Endothelial cell of umbilical vein (primary cell): ENCODE data around the gene MAP1B. TPM values are rescaled to one million over a fixed set of nuclear protein-coding genes. Genes with fewer than 3 reads are reported as not detected.

Experiments used
- BruUV-seq: library from RNA; stranded (reverse); fragments of 400-500 nt; replicated peaks from 2 replicates; lab custom pipeline; 2021; lab: Mats Ljungman, UMichigan
- CTCF ChIA-PET: fragments of 300-600, 350-600 bp; sonication (Branson Sonifier 250); formaldehyde crosslinking; loops from one replicate; lab custom pipeline; 2021; ENCODE audit warnings: antibody characterized with exemption, inconsistent platforms; lab: Charles Lee
- POLR2A ChIA-PET: fragments of 300-600, 350-600 bp; sonication (Branson Sonifier 250); formaldehyde crosslinking; loops from one replicate; lab custom pipeline; 2021; ENCODE audit warnings: antibody characterized with exemption, inconsistent platforms; lab: Charles Lee
- DNase-seq: peaks from one replicate; pipeline ENCODE4 v3.0.0-alpha.2; 2011; ENCODE audit warnings: low read depth, low spot score
- FAIRE-seq: peaks from 2 replicates; lab custom pipeline; 2011; peaks lifted over from hg19 to GRCh38; lab: Jason Lieb, UNC
- H2AFZ ChIP-seq: 2 replicates; pipeline ENCODE4 v1.6.0; 2012; ENCODE audit warnings: low read depth, low read length, control low read depth, inconsistent platforms
- H3K27ac ChIP-seq: 2 replicates; pipeline ENCODE4 v1.5.1; 2011; ENCODE audit warnings: low read depth, mild to moderate bottlenecking, control low read depth, low read length, moderate library complexity; ENCODE audit not compliant: insufficient read depth
- H3K27me3 ChIP-seq, 2 experiments: 2 replicates each; pipeline versions ENCODE4 v1.6.0 to v1.6.1; 2011; ENCODE audit warnings: low read length in 2 of 2, mixed read lengths in 1 of 2; ENCODE audit not compliant: control insufficient read depth in 2 of 2, insufficient read depth in 2 of 2
- H3K36me3 ChIP-seq, 2 experiments: 2 replicates in 1 of 2; 3 replicates in 1 of 2; pipeline ENCODE4 v1.5.1; 2011; ENCODE audit warnings: low read length in 2 of 2, mild to moderate bottlenecking in 1 of 2, moderate library complexity in 1 of 2; ENCODE audit not compliant: control insufficient read depth in 2 of 2, insufficient read depth in 2 of 2; ENCODE audit errors: extremely low read depth in 1 of 2
- H3K4me1 ChIP-seq: 3 replicates; pipeline ENCODE4 v1.5.1; 2011; ENCODE audit warnings: mild to moderate bottlenecking, low read length; ENCODE audit not compliant: control insufficient read depth, insufficient read depth; ENCODE audit errors: extremely low read depth
- H3K4me2 ChIP-seq: 2 replicates; pipeline ENCODE4 v1.6.1; 2011; ENCODE audit warnings: low read length, control low read depth, mixed read lengths; ENCODE audit not compliant: insufficient read depth
- H3K4me3 ChIP-seq, 3 experiments: fragments of 200-600 bp in 1 of 3; sonication (generic), shearing (Covaris generic) in 1 of 3; replicated peaks in 1 of 3; 2 replicates each; pipeline ENCODE4 v1.5.1; 2011 to 2016; ENCODE audit warnings: control low read depth in 3 of 3, low read length in 3 of 3, mild to moderate bottlenecking in 2 of 3, inconsistent platforms in 1 of 3, low read depth in 1 of 3, moderate library complexity in 1 of 3; ENCODE audit not compliant: insufficient read depth in 1 of 3
- H3K79me2 ChIP-seq: 2 replicates; pipeline ENCODE4 v1.6.0; 2012; ENCODE audit warnings: low read length, inconsistent platforms; ENCODE audit not compliant: control insufficient read depth, insufficient read depth
- H3K9ac ChIP-seq: replicated peaks from 2 replicates; pipeline ENCODE3; 2011; ENCODE audit warnings: low read length, control low read depth; ENCODE audit not compliant: insufficient read depth; ENCODE audit errors: extremely low read depth
- H3K9me1 ChIP-seq: replicated peaks from 3 replicates; pipeline ENCODE4 v1.6.0; 2011; ENCODE audit warnings: mild to moderate bottlenecking, low read length; ENCODE audit not compliant: control insufficient read depth, insufficient read depth; ENCODE audit errors: extremely low read depth
- H3K9me3 ChIP-seq: replicated peaks from 2 replicates; pipeline ENCODE4 v1.5.1; 2012; ENCODE audit warnings: low read length, inconsistent platforms; ENCODE audit not compliant: control insufficient read depth, insufficient read depth
- H4K20me1 ChIP-seq: replicated peaks from 2 replicates; pipeline ENCODE3; 2011; ENCODE audit warnings: mild to moderate bottlenecking, low read length; ENCODE audit not compliant: control insufficient read depth, insufficient read depth; ENCODE audit errors: extremely low read depth
- CTCF ChIP-seq, 2 donors: IDR thresholded peaks; 1 replicate in 1 of 2; 2 replicates in 1 of 2; pipeline ENCODE4 v1.5.1; 2011; ENCODE audit warnings: low read length in 2 of 2, mild to moderate bottlenecking in 2 of 2, moderate library complexity in 2 of 2, control low read depth in 1 of 2, inconsistent platforms in 1 of 2, low read depth in 1 of 2; ENCODE audit not compliant: insufficient read depth in 1 of 2; ENCODE audit errors: extremely low read depth in 1 of 2
- EZH2 ChIP-seq: IDR thresholded peaks from 2 replicates; pipeline ENCODE4 v1.6.1; 2012; ENCODE audit warnings: borderline replicate concordance, low read depth, mild to moderate bottlenecking, moderate library complexity, low read length, inconsistent platforms; ENCODE audit not compliant: severe bottlenecking
- FOS ChIP-seq: IDR thresholded peaks from 2 replicates; pipeline ENCODE4 v1.6.1; 2011; ENCODE audit warnings: mild to moderate bottlenecking, low read length, moderate library complexity, borderline replicate concordance; ENCODE audit not compliant: insufficient read depth
- GATA2 ChIP-seq: IDR thresholded peaks from 2 replicates; pipeline ENCODE4 v1.7.0; 2011; ENCODE audit warnings: low read depth, mild to moderate bottlenecking, moderate library complexity, mixed read lengths, low read length; ENCODE audit not compliant: insufficient read length, insufficient read depth
- JUN ChIP-seq: IDR thresholded peaks from 2 replicates; pipeline ENCODE4 v1.6.1; 2011; ENCODE audit warnings: borderline replicate concordance, low read depth; ENCODE audit not compliant: insufficient read length, insufficient read depth
- MAX ChIP-seq: IDR thresholded peaks from 2 replicates; pipeline ENCODE4 v1.6.1; 2011; ENCODE audit not compliant: insufficient read depth, insufficient read length
- MYC ChIP-seq: IDR thresholded peaks from one replicate; pipeline ENCODE4 v1.6.1; 2011; ENCODE audit warnings: mild to moderate bottlenecking, low read depth, low read length
- POLR2A ChIP-seq: IDR thresholded peaks from 2 replicates; pipeline ENCODE4 v1.6.1; 2012; ENCODE audit warnings: low read depth, mild to moderate bottlenecking, control low read depth, low read length
- POLR2AphosphoS5 ChIP-seq: IDR thresholded peaks from 2 replicates; pipeline ENCODE4 v1.6.1; 2012; ENCODE audit warnings: low read depth, mild to moderate bottlenecking, control low read depth, low read length, moderate library complexity; ENCODE audit not compliant: insufficient read depth
- dilution Hi-C: fragments of 300-500 bp; cut with MboI; formaldehyde crosslinking; loops from one replicate; pipeline ENCODE4 v1.15.0; 2019; ENCODE audit warnings: low sequenced_read_pairs; ENCODE audit not compliant: extremely low pct_ligation_motif_present
- intact Hi-C: fragments of 100-400 bp; cut with micrococcal nuclease; formaldehyde crosslinking; loops from one replicate; pipeline ENCODE4 v1.10.0; 2022
- polyA plus RNA-seq, 4 experiments: library from polyadenylated mRNA; depleted of rRNA in 3 of 4; stranded (reverse) in 3 of 4; unstranded in 1 of 4; fragments of >200 nt; gene quantifications; 2 replicates each; pipeline versions ENCODE4 v1.2.1 to v1.2.3, GENCODE V29; 2011 to 2012; ENCODE audit warnings: missing spikeins in 1 of 4
- total RNA-seq: library from RNA; stranded (reverse); gene quantifications from 2 replicates; pipeline ENCODE4 v1.2.3, GENCODE V29; 2021

MAP1B gene
- total and polyA plus RNA-seq, 2 donors (not counting 3 experiments of a cell fraction or from before 2014, with no cell fraction given): 55.9 to 263 TPM

- no peak overlapping the region for H3K4me3 ChIP-seq
- H3K4me2 ChIP-seq: no peak overlapping the region
- dilution Hi-C loops (no loop called here), intact Hi-C loops (no loop called here)
- no peak overlapping the region for H3K9ac ChIP-seq
- no TSS peak for BruUV-seq
- DNase-seq (no peak), FAIRE-seq (no peak)
- TF ChIP-seq GATA2 (no peak), JUN (no peak), POLR2A (no peak), FOS (no peak), POLR2AphosphoS5 (no peak), MAX (no peak), MYC (no peak), CTCF (IDR thresholded peaks at IDR 0.05; ENCODE audit: extremely low read depth in 1 of 2, insufficient read depth in 1 of 2, low read depth in 1 of 2, low read length in 2 of 2) (no peak), EZH2 (no peak)
- no peaks in the 10 kb centered on the region for H3K9me1 ChIP-seq
- no peak overlapping the region for H2AFZ ChIP-seq
- H3K9me3 ChIP-seq: no peaks in the 10 kb centered on the region
- ChIA-PET POLR2A (no interaction called here), CTCF (interaction anchor here (0.8 kb wide), 1 partner anchor 17 kb away, joined by 3 read pairs; no protein-coding TSS in a partner anchor)
- H3K27me3 ChIP-seq: no peaks in the 10 kb centered on the region
- no peaks in the 10 kb centered on the region for H3K4me1 ChIP-seq
- H3K79me2 ChIP-seq: peaks cover 92% of the 10 kb centered on the region
- H3K27ac ChIP-seq: no peak overlapping the region
- peaks cover 23 to 29% of the 10 kb centered on the region in 2 experiments for H3K36me3 ChIP-seq
- H4K20me1 ChIP-seq: no peaks in the 10 kb centered on the region
Measured at GRCh38 chr5:72121780-72122445, 14.6 kb downstream of the MAP1B start.
